HG03108 (cell line): ENCODE data around the gene SIPA1L2.

Experiments
- ATAC-seq: cut with Tn5 transposase; IDR thresholded peaks from one replicate; pipeline ENCODE4 v1.9.1; 2021; ENCODE audit warnings: moderate library complexity; ENCODE audit not compliant: unreplicated experiment

SIPA1L2 gene

GRCh38 chr1:232630047-232630893 lies at the start of gene SIPA1L2:
SIPA1L2 (minus strand) TSS chr1:232630133; CDS start chr1:232515339, 114,794 bp downstream.
- peak; percentile 96 for ATAC-seq

- ATAC-seq, result no peak
Observed at GRCh38 chr1:232678185-232678886, 48.4 kb upstream of the SIPA1L2 start.

- no peak for ATAC-seq
Observed at GRCh38 chr1:232676307-232676706, 46.4 kb upstream of the SIPA1L2 start.

- no peak for ATAC-seq
Observed at GRCh38 chr1:232675898-232676297, 46.0 kb upstream of the SIPA1L2 start.

GRCh38 chr1:232675260-232675659 lies 45.3 kb upstream of the SIPA1L2 start:
- no peak for ATAC-seq

- no peak for ATAC-seq
Observed at GRCh38 chr1:232673256-232673655, 43.3 kb upstream of the SIPA1L2 start.

GRCh38 chr1:232669981-232670747 lies 40.2 kb upstream of the SIPA1L2 start:
- no peak for ATAC-seq

- ATAC-seq, result no peak
Observed at GRCh38 chr1:232667778-232668165, 37.8 kb upstream of the SIPA1L2 start.

- no peak for ATAC-seq
Observed at GRCh38 chr1:232667094-232667777, 37.3 kb upstream of the SIPA1L2 start.

GRCh38 chr1:232664844-232665777 lies 35.2 kb upstream of the SIPA1L2 start:
- no peak for ATAC-seq

- no peak for ATAC-seq
Observed at GRCh38 chr1:232662910-232663309, 33.0 kb upstream of the SIPA1L2 start.

GRCh38 chr1:232658386-232658785 lies 28.5 kb upstream of the SIPA1L2 start:
- no peak for ATAC-seq

- ATAC-seq, result no peak
Observed at GRCh38 chr1:232657426-232658005, 27.6 kb upstream of the SIPA1L2 start.

GRCh38 chr1:232655746-232656085 lies 25.8 kb upstream of the SIPA1L2 start:
- ATAC-seq, result no peak

GRCh38 chr1:232655028-232655745 lies 25.3 kb upstream of the SIPA1L2 start:
- ATAC-seq, result no peak

- no peak for ATAC-seq
Observed at GRCh38 chr1:232653789-232654188, 23.9 kb upstream of the SIPA1L2 start.

- no peak for ATAC-seq
Observed at GRCh38 chr1:232650845-232651244, 20.9 kb upstream of the SIPA1L2 start.

GRCh38 chr1:232650418-232650817 lies 20.5 kb upstream of the SIPA1L2 start:
- no peak for ATAC-seq

GRCh38 chr1:232648316-232648715 lies 18.4 kb upstream of the SIPA1L2 start:
- no peak for ATAC-seq
